ENCODE measurements around the gene RTF2. TPM values are rescaled to one million over a fixed set of nuclear protein-coding genes. Genes with fewer than 3 reads are reported as not detected.

RTF2 gene
- total RNA-seq, 6 donors from 2014 or later: 35.6 to 87.8 (median 63.5) TPM

DNA sequence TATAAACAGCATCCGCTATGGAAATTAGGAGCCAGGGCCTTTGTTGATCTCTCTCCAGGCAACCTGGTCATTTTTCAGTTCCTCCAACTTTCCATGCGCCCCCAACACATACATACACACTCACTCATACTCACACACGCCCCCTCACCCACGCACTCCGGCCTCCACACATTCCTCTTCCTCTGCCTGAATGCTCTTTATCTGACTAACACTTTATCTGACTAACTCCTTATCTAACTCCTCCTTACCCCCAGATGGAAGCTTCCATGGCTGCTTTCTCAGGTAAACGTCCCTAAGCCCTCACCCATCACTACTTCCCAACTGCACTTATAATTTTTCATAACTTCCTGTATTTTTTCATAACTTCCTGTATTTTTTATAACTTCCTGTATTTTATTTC is 38.9 kb upstream of the RTF2 start:
- ATAC-seq (ENCODE audit: low FRiP score in 2 of 2): peak in 1 of 2 donors; percentile 16
- H3K27ac ChIP-seq: peak overlapping the region; percentile 54 to 71 (median 66)
- peaks cover 24 to 44% (median 30%) of the 10 kb centered on the region in 4 donors for H3K4me1 ChIP-seq

DNA sequence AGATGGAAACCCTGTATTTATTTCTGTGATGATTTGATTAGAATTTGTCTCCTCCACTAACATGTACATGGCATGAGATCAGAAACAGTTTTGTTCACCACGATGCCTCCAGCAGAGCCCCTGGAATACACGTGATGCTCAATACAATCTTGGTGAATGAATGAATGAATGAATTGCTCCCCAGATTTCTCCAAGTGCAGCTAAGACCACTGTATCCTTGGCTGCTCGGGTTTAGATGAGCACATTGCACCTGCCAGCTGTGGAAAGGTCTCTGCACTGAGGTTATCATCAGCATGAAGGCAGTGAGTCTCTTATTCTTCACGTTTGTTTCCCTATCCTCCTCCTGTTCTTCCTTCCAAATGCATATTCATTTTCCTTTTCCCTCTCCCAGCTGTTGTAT is 38.5 kb upstream of the RTF2 start:
- Histone ChIP-seq H3K27ac (peak overlapping the region; percentile 41 to 71 (median 60)), H3K9me3 (no peaks in the 10 kb centered on the region), H3K4me1 (peaks cover 24 to 44% (median 28%) of the 10 kb centered on the region in 4 donors), H3K4me3 (no peak overlapping the region), H3K36me3 (no peaks in the 10 kb centered on the region), H3K27me3 (no peaks in the 10 kb centered on the region)
- DNase-seq: peak in 1 of 2 donors; percentile 14
- ATAC-seq (ENCODE audit: low FRiP score in 2 of 2): no peak
- 29 to 51% methylated on average over 4 of the region's 4 CpGs for WGBS, 2 donors
- no peak for TF ChIP-seq POLR2A (IDR thresholded peaks at IDR 0.05)
- TF ChIP-seq, protein P1, sequence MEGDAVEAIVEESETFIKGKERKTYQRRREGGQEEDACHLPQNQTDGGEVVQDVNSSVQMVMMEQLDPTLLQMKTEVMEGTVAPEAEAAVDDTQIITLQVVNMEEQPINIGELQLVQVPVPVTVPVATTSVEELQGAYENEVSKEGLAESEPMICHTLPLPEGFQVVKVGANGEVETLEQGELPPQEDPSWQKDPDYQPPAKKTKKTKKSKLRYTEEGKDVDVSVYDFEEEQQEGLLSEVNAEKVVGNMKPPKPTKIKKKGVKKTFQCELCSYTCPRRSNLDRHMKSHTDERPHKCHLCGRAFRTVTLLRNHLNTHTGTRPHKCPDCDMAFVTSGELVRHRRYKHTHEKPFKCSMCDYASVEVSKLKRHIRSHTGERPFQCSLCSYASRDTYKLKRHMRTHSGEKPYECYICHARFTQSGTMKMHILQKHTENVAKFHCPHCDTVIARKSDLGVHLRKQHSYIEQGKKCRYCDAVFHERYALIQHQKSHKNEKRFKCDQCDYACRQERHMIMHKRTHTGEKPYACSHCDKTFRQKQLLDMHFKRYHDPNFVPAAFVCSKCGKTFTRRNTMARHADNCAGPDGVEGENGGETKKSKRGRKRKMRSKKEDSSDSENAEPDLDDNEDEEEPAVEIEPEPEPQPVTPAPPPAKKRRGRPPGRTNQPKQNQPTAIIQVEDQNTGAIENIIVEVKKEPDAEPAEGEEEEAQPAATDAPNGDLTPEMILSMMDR (IDR thresholded peaks at IDR 0.05): no peak
- TF ChIP-seq POLR2AphosphoS5 (IDR thresholded peaks at IDR 0.05): no peak
- no peak for TF ChIP-seq EP300 (IDR thresholded peaks at IDR 0.05)

More for the DNA sequence above, 38.9 kb upstream of the RTF2 start:
- Histone ChIP-seq H3K36me3 (no peaks in the 10 kb centered on the region), H3K4me3 (no peak overlapping the region), H3K9me3 (no peaks in the 10 kb centered on the region), H3K27me3 (no peaks in the 10 kb centered on the region)
- DNase-seq: peak in 1 of 2 donors; percentile 10
- WGBS, 2 donors: 39 to 46% methylated on average over 6 of the region's 6 CpGs
- TF ChIP-seq POLR2AphosphoS5 (IDR thresholded peaks at IDR 0.05): peak in 1 of 2 donors; percentile 36
- TF ChIP-seq POLR2A (IDR thresholded peaks at IDR 0.05): no peak
- TF ChIP-seq, protein P1 (IDR thresholded peaks at IDR 0.05): no peak
- no peak for TF ChIP-seq EP300 (IDR thresholded peaks at IDR 0.05)

- H3K9me3 ChIP-seq: no peaks in the 10 kb centered on the region
- WGBS, 2 donors: 58 to 70% methylated on average over 3 to 4 of the region's 4 CpGs
- H3K27ac ChIP-seq: peak overlapping the region in 1 of 4 donors; percentile 54
- TF ChIP-seq, protein P1 (IDR thresholded peaks at IDR 0.05): no peak
- TF ChIP-seq POLR2AphosphoS5 (IDR thresholded peaks at IDR 0.05): peak; percentile 35 to 56
- peaks cover 24 to 44% (median 27%) of the 10 kb centered on the region in 4 donors for H3K4me1 ChIP-seq
- H3K27me3 ChIP-seq: no peaks in the 10 kb centered on the region
- H3K4me3 ChIP-seq: no peak overlapping the region
- ATAC-seq (ENCODE audit: low FRiP score in 2 of 2) (peak; percentile 34 to 64), DNase-seq (peak in 1 of 2 donors; percentile 21)
- H3K36me3 ChIP-seq: no peaks in the 10 kb centered on the region
Measured at GRCh38 chr20:56430461-56430860, 38.0 kb upstream of the RTF2 start.

DNA sequence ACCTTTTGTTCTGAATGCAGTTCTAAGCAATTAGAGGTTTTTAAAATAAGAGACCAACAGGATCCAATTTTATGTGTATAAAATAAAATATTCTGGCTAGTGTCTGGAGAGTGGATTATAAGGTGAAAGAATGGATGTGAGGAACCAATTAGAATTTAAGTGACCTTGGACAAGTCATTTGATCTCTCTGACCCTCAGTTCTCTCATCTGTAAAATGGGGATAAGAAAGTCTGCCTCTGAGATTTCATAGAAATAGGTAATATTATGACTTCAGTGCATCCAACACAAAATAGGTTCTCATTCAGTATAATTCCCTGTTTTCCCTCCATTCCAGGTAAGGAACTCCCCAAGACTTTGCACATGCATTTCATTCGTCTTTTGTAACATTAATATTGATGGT is 37.5 kb upstream of the RTF2 start:
- 61 to 71% methylated on average over 1 of the region's 1 CpG for WGBS, 2 donors
- DNase-seq: no peak
- TF ChIP-seq, protein P1 (IDR thresholded peaks at IDR 0.05): no peak
- TF ChIP-seq EP300 (IDR thresholded peaks at IDR 0.05) (no peak), POLR2AphosphoS5 (IDR thresholded peaks at IDR 0.05) (no peak), POLR2A (IDR thresholded peaks at IDR 0.05) (no peak)
- Histone ChIP-seq H3K27me3 (no peaks in the 10 kb centered on the region), H3K36me3 (no peaks in the 10 kb centered on the region), H3K27ac (peak overlapping the region in 1 of 4 donors; percentile 54), H3K9me3 (no peaks in the 10 kb centered on the region), H3K4me3 (no peak overlapping the region), H3K4me1 (peaks cover 24 to 39% (median 27%) of the 10 kb centered on the region in 4 donors)
- ATAC-seq (ENCODE audit: low FRiP score in 2 of 2): no peak

DNA sequence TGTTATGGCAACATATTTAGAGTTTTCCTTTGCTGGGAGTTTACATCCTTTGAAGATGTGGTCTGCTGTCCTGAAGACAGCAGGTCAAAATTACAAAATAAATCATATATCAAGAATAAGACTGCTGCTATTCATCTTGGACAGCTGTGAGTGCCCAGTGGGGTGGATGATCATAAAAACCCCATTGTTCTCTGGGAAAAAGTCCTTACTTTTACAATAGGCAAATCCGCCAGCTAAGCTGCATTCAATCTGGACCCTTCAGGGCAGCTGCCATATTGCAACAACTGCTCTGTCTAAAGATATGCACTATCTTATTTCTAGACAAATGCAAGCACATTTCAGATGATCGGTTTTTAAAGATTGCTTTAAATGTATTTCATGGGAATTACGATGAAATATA is 37.0 kb upstream of the RTF2 start:
- Histone ChIP-seq H3K9me3 (no peaks in the 10 kb centered on the region), H3K27me3 (no peaks in the 10 kb centered on the region), H3K36me3 (no peaks in the 10 kb centered on the region), H3K4me1 (peaks cover 24 to 39% (median 25%) of the 10 kb centered on the region in 4 donors), H3K27ac (peak overlapping the region in 1 of 4 donors; percentile 54), H3K4me3 (no peak overlapping the region)
- WGBS, 2 donors: 81 to 88% methylated on average over 3 of the region's 3 CpGs
- TF ChIP-seq, protein P1 (IDR thresholded peaks at IDR 0.05): no peak
- no peak for TF ChIP-seq EP300 (IDR thresholded peaks at IDR 0.05)
- ATAC-seq (ENCODE audit: low FRiP score in 2 of 2): no peak
- DNase-seq: no peak
